GM12878 (cell line): ENCODE results near the gene ART3. TPM values are rescaled to one million over a fixed set of nuclear protein-coding genes. Genes with fewer than 3 reads are reported as not detected.

Experiments
- ASH2L ChIP-seq: fragments of 300-600, 200-600 bp; sonication (generic); IDR thresholded peaks from 2 replicates; pipeline ENCODE4 v1.6.1; 2017; ENCODE audit warnings: low read depth, mild to moderate bottlenecking, borderline replicate concordance
- EED ChIP-seq: sonication (generic); IDR thresholded peaks from 2 replicates; pipeline ENCODE4 v1.6.1; 2016; ENCODE audit warnings: antibody characterized with exemption, low read depth
- IKZF2 ChIP-seq, 2 experiments: fragments of 450-650 bp; IDR thresholded peaks; 2 replicates each; pipeline ENCODE4 v1.6.1; 2017; ENCODE audit warnings: mild to moderate bottlenecking in 2 of 2, moderate library complexity in 2 of 2
- ZNF217 ChIP-seq: fragments of 450-650 bp; IDR thresholded peaks from 2 replicates; pipeline ENCODE4 v1.6.1; 2017; ENCODE audit warnings: antibody characterized with exemption, mild to moderate bottlenecking
- ZZZ3 ChIP-seq: IDR thresholded peaks from 2 replicates; pipeline ENCODE4 v1.6.1; 2011; ENCODE audit warnings: low read depth; ENCODE audit not compliant: control insufficient read depth, insufficient read length
- polyA plus RNA-seq, 11 experiments: library from polyadenylated mRNA; depleted of rRNA in 4 of 11; unstranded in 6 of 11; stranded (reverse) in 5 of 11; fragments of >200 nt; fragmentation: Nextera tagmentation in 4 of 11; fragmentation: Illumina TruSeq in 1 of 11; extraction: Ambion mirVana in 4 of 11; extraction: Trizol in 1 of 11; gene quantifications; 1 replicate in 1 of 11; 2 replicates in 10 of 11; pipeline versions ENCODE4 v1.2.1 to v1.2.3, GENCODE V29; 2011 to 2016; ENCODE audit warnings: inconsistent platforms in 2 of 11, missing spikeins in 2 of 11, low read depth in 1 of 11
- total RNA-seq, 4 experiments: library from RNA; depleted of rRNA in 3 of 4; stranded (reverse); fragments of >200 nt in 3 of 4; fragmentation: Illumina TruSeq in 1 of 4; extraction: Trizol in 1 of 4; gene quantifications; 2 replicates each; pipeline versions ENCODE4 v1.2.1 to v1.2.3, GENCODE V29; 2013 to 2021
- TF ChIP-seq, protein P1 (sequence below): fragments of 450-650 bp; IDR thresholded peaks from 2 replicates; pipeline ENCODE4 v1.6.1; 2017; ENCODE audit warnings: mild to moderate bottlenecking, moderate library complexity
- TF ChIP-seq, protein P2 (sequence below): fragments of 450-650 bp; conservative IDR thresholded peaks from 2 replicates; pipeline ENCODE4 v1.6.1; 2017; ENCODE audit warnings: mild to moderate bottlenecking, moderate library complexity
- TF ChIP-seq, protein P3 (sequence below): fragments of 450-650 bp; IDR thresholded peaks from 2 replicates; pipeline ENCODE4 v1.6.1; 2014; ENCODE audit warnings: mild to moderate bottlenecking
- TF ChIP-seq, protein P4 (sequence below): IDR thresholded peaks from 2 replicates; pipeline ENCODE4 v1.6.1; 2012; ENCODE audit warnings: low read depth, low read length, improper control_type of control experiment
- TF ChIP-seq, protein P5 (sequence below): fragments of 450-650 bp; IDR thresholded peaks from 2 replicates; pipeline ENCODE4 v1.6.1; 2017; ENCODE audit warnings: antibody characterized with exemption, mild to moderate bottlenecking, moderate library complexity

ART3 gene
- total and polyA plus RNA-seq, 10 of the 15 experiments (the other 5 are each of a cell fraction or from before 2014, with no cell fraction given): 0.18 to 0.50 (median 0.26) TPM; not detected in 6

DNA sequence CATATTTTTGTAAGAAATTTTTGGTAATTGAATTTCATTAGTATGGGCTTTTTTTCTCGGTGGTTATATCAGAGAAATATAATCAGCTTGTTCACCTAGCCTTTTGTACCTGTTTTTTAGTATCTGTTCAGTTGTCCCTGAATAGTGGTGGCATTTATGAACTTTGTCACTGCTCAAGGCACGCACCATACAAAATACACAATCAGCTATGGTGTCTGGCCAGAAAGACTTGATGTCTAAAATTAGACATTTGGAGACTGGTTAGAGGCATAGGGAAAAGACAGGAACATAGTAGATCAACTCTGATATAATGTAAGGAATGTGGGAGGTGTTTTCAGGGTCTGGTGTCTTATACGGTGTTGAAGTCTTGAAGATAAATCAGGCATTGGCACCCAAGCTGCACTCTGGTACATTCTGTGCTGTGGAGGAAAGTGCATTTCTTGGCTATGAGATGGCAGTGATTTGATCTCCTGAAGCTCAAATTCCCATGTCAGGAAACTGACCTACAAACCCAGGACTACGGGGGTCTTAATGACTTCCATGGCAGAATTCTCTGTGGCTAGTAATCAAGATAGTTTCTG is 3.6 kb downstream of the ART3 start (continued):
- TF ChIP-seq, protein P1, sequence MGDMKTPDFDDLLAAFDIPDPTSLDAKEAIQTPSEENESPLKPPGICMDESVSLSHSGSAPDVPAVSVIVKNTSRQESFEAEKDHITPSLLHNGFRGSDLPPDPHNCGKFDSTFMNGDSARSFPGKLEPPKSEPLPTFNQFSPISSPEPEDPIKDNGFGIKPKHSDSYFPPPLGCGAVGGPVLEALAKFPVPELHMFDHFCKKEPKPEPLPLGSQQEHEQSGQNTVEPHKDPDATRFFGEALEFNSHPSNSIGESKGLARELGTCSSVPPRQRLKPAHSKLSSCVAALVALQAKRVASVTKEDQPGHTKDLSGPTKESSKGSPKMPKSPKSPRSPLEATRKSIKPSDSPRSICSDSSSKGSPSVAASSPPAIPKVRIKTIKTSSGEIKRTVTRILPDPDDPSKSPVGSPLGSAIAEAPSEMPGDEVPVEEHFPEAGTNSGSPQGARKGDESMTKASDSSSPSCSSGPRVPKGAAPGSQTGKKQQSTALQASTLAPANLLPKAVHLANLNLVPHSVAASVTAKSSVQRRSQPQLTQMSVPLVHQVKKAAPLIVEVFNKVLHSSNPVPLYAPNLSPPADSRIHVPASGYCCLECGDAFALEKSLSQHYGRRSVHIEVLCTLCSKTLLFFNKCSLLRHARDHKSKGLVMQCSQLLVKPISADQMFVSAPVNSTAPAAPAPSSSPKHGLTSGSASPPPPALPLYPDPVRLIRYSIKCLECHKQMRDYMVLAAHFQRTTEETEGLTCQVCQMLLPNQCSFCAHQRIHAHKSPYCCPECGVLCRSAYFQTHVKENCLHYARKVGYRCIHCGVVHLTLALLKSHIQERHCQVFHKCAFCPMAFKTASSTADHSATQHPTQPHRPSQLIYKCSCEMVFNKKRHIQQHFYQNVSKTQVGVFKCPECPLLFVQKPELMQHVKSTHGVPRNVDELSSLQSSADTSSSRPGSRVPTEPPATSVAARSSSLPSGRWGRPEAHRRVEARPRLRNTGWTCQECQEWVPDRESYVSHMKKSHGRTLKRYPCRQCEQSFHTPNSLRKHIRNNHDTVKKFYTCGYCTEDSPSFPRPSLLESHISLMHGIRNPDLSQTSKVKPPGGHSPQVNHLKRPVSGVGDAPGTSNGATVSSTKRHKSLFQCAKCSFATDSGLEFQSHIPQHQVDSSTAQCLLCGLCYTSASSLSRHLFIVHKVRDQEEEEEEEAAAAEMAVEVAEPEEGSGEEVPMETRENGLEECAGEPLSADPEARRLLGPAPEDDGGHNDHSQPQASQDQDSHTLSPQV: no peak
- TF ChIP-seq ZZZ3 (no peak), IKZF2 (IDR thresholded peaks at IDR 0.05) (no peak), ZNF217 (no peak), ASH2L (no peak), EED (no peak)
- TF ChIP-seq, protein P2, sequence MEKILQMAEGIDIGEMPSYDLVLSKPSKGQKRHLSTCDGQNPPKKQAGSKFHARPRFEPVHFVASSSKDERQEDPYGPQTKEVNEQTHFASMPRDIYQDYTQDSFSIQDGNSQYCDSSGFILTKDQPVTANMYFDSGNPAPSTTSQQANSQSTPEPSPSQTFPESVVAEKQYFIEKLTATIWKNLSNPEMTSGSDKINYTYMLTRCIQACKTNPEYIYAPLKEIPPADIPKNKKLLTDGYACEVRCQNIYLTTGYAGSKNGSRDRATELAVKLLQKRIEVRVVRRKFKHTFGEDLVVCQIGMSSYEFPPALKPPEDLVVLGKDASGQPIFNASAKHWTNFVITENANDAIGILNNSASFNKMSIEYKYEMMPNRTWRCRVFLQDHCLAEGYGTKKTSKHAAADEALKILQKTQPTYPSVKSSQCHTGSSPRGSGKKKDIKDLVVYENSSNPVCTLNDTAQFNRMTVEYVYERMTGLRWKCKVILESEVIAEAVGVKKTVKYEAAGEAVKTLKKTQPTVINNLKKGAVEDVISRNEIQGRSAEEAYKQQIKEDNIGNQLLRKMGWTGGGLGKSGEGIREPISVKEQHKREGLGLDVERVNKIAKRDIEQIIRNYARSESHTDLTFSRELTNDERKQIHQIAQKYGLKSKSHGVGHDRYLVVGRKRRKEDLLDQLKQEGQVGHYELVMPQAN: no peak
- TF ChIP-seq, protein P3, sequence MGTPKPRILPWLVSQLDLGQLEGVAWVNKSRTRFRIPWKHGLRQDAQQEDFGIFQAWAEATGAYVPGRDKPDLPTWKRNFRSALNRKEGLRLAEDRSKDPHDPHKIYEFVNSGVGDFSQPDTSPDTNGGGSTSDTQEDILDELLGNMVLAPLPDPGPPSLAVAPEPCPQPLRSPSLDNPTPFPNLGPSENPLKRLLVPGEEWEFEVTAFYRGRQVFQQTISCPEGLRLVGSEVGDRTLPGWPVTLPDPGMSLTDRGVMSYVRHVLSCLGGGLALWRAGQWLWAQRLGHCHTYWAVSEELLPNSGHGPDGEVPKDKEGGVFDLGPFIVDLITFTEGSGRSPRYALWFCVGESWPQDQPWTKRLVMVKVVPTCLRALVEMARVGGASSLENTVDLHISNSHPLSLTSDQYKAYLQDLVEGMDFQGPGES: no peak
- TF ChIP-seq, protein P4, sequence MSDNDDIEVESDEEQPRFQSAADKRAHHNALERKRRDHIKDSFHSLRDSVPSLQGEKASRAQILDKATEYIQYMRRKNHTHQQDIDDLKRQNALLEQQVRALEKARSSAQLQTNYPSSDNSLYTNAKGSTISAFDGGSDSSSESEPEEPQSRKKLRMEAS: no peak
- TF ChIP-seq, protein P5, sequence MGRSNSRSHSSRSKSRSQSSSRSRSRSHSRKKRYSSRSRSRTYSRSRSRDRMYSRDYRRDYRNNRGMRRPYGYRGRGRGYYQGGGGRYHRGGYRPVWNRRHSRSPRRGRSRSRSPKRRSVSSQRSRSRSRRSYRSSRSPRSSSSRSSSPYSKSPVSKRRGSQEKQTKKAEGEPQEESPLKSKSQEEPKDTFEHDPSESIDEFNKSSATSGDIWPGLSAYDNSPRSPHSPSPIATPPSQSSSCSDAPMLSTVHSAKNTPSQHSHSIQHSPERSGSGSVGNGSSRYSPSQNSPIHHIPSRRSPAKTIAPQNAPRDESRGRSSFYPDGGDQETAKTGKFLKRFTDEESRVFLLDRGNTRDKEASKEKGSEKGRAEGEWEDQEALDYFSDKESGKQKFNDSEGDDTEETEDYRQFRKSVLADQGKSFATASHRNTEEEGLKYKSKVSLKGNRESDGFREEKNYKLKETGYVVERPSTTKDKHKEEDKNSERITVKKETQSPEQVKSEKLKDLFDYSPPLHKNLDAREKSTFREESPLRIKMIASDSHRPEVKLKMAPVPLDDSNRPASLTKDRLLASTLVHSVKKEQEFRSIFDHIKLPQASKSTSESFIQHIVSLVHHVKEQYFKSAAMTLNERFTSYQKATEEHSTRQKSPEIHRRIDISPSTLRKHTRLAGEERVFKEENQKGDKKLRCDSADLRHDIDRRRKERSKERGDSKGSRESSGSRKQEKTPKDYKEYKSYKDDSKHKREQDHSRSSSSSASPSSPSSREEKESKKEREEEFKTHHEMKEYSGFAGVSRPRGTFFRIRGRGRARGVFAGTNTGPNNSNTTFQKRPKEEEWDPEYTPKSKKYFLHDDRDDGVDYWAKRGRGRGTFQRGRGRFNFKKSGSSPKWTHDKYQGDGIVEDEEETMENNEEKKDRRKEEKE: no peak
- TF ChIP-seq, all 136 proteins: peak for 0
